Muscle layer of colon (tissue), 2 donors: ENCODE data around the gene LRRC28.

Experiments
- H3K27ac ChIP-seq: one replicate; pipeline ENCODE4 v1.7.0; 2013; ENCODE audit warnings: low read depth, mild to moderate bottlenecking, low read length, moderate library complexity
- H3K27me3 ChIP-seq, 2 donors: one replicate each; pipeline ENCODE4 v1.7.0; 2013; ENCODE audit warnings: low read length in 2 of 2, mild to moderate bottlenecking in 2 of 2; ENCODE audit not compliant: insufficient read depth in 2 of 2, control insufficient read depth in 1 of 2
- H3K36me3 ChIP-seq: one replicate; pipeline ENCODE4 v1.7.0; 2013; ENCODE audit warnings: mild to moderate bottlenecking, low read length; ENCODE audit not compliant: insufficient read depth
- H3K4me1 ChIP-seq: one replicate; pipeline ENCODE4 v1.7.0; 2013; ENCODE audit warnings: mild to moderate bottlenecking, low read length; ENCODE audit not compliant: insufficient read depth
- H3K4me3 ChIP-seq, 2 donors: one replicate each; pipeline ENCODE4 v1.7.0; 2013; ENCODE audit warnings: low read length in 2 of 2, low read depth in 1 of 2, mild to moderate bottlenecking in 1 of 2, moderate library complexity in 1 of 2
- H3K9ac ChIP-seq: one replicate; pipeline ENCODE4 v1.7.0; 2013; ENCODE audit warnings: low read length
- H3K9me3 ChIP-seq: one replicate; pipeline ENCODE4 v1.7.0; 2013; ENCODE audit warnings: mild to moderate bottlenecking, low read length
- donor health status: abdominal sarcoma.
- donor health status: Adenocarcinoma of cecum.

The LRRC28 gene

GRCh38 chr15:99402014-99402729 lies 150.9 kb downstream of the LRRC28 start:
- no peak overlapping the region for H3K4me3 ChIP-seq
- peaks cover 12% of the 10 kb centered on the region for H3K4me1 ChIP-seq
- H3K27ac ChIP-seq, result no peak overlapping the region
- H3K36me3 ChIP-seq, result no peaks in the 10 kb centered on the region
- H3K9me3 ChIP-seq, result no peaks in the 10 kb centered on the region
- no peaks in the 10 kb centered on the region for H3K27me3 ChIP-seq
- no peak overlapping the region for H3K9ac ChIP-seq

DNA sequence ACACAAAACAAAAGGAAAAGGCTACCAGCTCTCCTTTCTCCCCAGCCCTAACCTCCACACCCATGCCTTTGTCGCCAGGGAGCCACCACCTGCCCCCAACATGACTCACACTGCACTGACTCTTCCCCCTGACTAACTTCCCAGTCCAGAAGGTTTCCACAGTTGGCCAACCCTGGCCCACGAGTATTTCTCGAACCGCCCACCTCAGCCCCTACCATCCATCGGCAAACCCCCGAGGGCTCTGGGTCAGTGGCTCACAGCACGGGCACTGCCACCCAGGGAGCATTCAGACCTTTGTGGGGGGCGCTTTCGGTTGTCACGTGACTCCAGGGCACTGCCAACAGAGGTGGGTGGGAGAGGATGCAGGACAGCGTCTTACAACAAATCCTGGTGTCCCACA lies 152.3 kb downstream of the LRRC28 start:
- Histone ChIP-seq H3K36me3 (no peaks in the 10 kb centered on the region), H3K4me1 (peaks cover 21% of the 10 kb centered on the region), H3K9ac (no peak overlapping the region), H3K4me3 (no peak overlapping the region), H3K27ac (no peak overlapping the region), H3K27me3 (no peaks in the 10 kb centered on the region), H3K9me3 (no peaks in the 10 kb centered on the region)

DNA sequence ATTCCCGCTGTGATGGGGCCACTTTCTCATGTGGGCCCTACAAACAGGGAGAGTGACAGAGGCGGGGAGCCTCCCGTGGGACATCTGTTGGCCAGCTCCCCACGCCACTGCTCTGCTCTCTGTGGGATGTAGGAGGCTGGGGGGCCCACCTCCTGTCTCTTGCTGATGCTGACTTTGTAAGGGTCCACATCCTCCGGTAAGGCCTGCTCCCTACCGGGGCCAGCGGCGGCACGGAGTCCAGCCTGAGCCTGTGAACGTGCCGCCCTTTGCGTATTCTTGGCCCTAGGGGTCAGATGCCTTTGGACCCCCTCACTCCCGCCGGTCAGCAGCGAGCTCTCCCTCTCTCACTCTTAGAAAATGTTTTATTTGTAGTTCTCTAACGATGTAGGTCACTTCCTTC lies 153.2 kb downstream of the LRRC28 start:
- H3K4me3 ChIP-seq, result no peak overlapping the region
- H3K9me3 ChIP-seq, result no peaks in the 10 kb centered on the region
- H3K27me3 ChIP-seq, result no peaks in the 10 kb centered on the region
- H3K36me3 ChIP-seq, result no peaks in the 10 kb centered on the region
- H3K4me1 ChIP-seq, result peaks cover 30% of the 10 kb centered on the region
- H3K27ac ChIP-seq, result no peak overlapping the region
- H3K9ac ChIP-seq, result no peak overlapping the region

DNA sequence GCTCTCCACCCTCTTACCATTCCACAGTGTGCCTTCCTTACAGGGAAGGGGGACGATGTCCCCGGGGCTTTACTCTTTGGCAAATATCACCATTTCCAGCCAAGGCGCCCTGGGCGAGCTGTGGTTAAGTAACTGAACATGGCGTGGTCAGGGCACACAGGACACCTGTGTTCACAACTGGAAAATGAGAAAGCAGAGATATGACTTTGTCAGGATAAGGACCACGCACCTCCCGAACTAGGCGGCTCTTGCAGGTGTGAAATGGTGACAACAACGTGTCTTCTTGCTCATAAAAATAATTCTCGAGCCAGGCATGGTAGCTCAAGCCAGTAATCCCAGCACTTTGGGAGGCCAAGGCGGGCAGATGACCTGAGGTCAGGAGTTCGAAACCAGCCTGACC lies 154.8 kb downstream of the LRRC28 start:
- Histone ChIP-seq H3K4me3 (no peak overlapping the region), H3K9ac (no peak overlapping the region), H3K27me3 (no peaks in the 10 kb centered on the region), H3K9me3 (no peaks in the 10 kb centered on the region), H3K4me1 (peaks cover 33% of the 10 kb centered on the region), H3K27ac (no peak overlapping the region), H3K36me3 (no peaks in the 10 kb centered on the region)

GRCh38 chr15:99406716-99407487 lies 155.6 kb downstream of the LRRC28 start:
- no peaks in the 10 kb centered on the region for H3K9me3 ChIP-seq
- H3K36me3 ChIP-seq, result no peaks in the 10 kb centered on the region
- H3K4me1 ChIP-seq, result peaks cover 29% of the 10 kb centered on the region
- no peaks in the 10 kb centered on the region for H3K27me3 ChIP-seq
- H3K9ac ChIP-seq, result no peak overlapping the region
- no peak overlapping the region for H3K4me3 ChIP-seq
- H3K27ac ChIP-seq, result no peak overlapping the region

GRCh38 chr15:99407716-99408115 lies 156.4 kb downstream of the LRRC28 start:
- no peak overlapping the region for H3K4me3 ChIP-seq
- H3K9ac ChIP-seq, result no peak overlapping the region
- peaks cover 21% of the 10 kb centered on the region for H3K4me1 ChIP-seq
- H3K36me3 ChIP-seq, result no peaks in the 10 kb centered on the region
- no peaks in the 10 kb centered on the region for H3K27me3 ChIP-seq
- no peaks in the 10 kb centered on the region for H3K9me3 ChIP-seq
- no peak overlapping the region for H3K27ac ChIP-seq

DNA sequence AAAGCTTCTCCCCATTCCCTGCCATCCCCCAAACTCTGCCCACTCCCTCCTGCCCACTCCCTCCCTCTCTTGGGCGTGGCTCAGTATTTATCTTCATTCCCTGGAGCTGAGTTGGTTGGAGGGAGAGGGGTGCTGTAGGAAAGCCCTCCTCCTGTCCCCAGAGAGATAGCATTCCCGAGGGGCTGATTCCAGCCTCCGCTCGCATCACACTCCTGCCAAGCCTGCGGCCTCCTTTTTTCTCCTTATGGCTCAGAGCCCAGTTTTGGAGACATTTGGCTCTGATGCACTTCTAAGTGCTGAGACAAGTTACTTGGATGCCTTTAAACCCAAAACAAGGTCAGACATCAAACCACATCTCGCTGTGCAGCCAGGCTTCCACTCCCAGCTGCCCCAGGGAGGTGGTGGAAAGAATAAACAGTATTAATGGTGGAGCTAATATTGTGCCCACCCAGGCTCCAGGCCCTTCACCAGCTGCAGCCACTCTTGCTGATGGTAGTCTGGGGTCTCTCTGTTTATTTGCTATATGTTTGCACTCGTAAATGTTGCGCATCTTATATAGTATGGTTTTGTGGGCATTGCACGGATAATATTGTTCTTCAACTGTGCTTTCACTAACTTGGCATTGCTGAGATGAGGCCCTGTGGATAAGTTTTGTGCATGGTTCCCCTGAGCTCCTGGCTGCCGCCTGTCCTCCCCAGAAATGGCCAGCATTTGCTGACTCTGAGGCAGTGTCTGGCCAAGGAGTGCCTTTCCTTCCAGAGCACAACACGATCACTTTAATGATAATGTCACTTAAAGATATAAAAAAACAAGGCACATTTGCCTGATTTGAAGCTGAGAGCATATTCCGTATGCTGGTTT lies 157.2 kb downstream of the LRRC28 start:
- Histone ChIP-seq H3K9ac (no peak overlapping the region), H3K4me3 (no peak overlapping the region), H3K36me3 (no peaks in the 10 kb centered on the region), H3K9me3 (no peaks in the 10 kb centered on the region), H3K27me3 (no peaks in the 10 kb centered on the region), H3K4me1 (peaks cover 21% of the 10 kb centered on the region), H3K27ac (peak overlapping the region; percentile 6)

DNA sequence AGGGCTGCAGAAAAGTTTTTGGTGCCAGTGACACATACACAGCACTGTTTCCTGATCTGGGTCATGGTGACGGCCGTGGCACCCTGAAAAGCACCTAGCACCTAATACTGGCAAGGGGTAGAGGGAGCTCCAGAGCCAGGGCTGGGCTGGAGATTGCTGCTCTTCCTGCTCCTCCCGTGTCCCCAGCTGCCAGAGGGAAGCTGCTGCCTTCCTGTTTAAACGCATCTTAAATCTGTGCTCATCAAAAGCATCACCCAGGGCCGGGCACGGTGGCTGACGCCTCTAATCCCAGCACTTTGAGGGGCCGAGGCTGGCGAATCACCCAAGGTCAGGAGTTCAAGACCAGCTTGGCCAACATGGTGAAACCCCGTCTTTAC lies 157.8 kb downstream of the LRRC28 start:
- H3K9ac ChIP-seq, result no peak overlapping the region
- H3K36me3 ChIP-seq, result no peaks in the 10 kb centered on the region
- no peak overlapping the region for H3K4me3 ChIP-seq
- H3K9me3 ChIP-seq, result no peaks in the 10 kb centered on the region
- H3K27ac ChIP-seq, result no peak overlapping the region
- no peaks in the 10 kb centered on the region for H3K27me3 ChIP-seq
- peaks cover 21% of the 10 kb centered on the region for H3K4me1 ChIP-seq

- Histone ChIP-seq H3K27ac (no peak overlapping the region), H3K27me3 (no peaks in the 10 kb centered on the region), H3K4me1 (peaks cover 21% of the 10 kb centered on the region), H3K36me3 (no peaks in the 10 kb centered on the region), H3K4me3 (no peak overlapping the region), H3K9ac (no peak overlapping the region), H3K9me3 (no peaks in the 10 kb centered on the region)
These were observed 158.3 kb downstream of the LRRC28 start for GRCh38 chr15:99409560-99409959.

DNA sequence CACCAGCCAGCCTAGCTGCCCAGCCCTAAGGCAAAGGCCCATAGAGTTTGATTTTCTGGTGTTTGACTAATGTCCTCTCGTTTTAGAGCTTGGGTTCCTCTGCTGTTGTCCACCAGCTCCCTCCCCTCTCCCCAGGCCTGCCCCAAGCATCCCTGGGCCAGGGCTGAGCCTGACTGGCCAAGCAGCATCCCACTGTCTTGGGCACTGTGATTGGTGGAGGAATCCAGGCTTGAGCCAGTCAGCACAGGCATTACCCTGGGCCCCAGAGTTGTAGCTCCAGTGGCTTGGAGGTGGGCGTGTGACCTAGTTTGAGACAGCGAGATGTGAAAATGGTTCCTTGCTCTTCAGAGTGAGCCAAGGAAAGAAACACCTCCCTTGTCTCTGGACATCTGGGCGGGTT lies 159.2 kb downstream of the LRRC28 start:
- H3K27me3 ChIP-seq, result no peaks in the 10 kb centered on the region
- H3K4me3 ChIP-seq, result no peak overlapping the region
- H3K27ac ChIP-seq, result no peak overlapping the region
- H3K9ac ChIP-seq, result no peak overlapping the region
- no peaks in the 10 kb centered on the region for H3K9me3 ChIP-seq
- H3K4me1 ChIP-seq, result peaks cover 21% of the 10 kb centered on the region
- no peaks in the 10 kb centered on the region for H3K36me3 ChIP-seq

GRCh38 chr15:99411234-99411633 lies 160.0 kb downstream of the LRRC28 start:
- Histone ChIP-seq H3K27ac (no peak overlapping the region), H3K9ac (no peak overlapping the region), H3K36me3 (no peaks in the 10 kb centered on the region), H3K4me3 (no peak overlapping the region), H3K9me3 (no peaks in the 10 kb centered on the region), H3K4me1 (peaks cover 21% of the 10 kb centered on the region), H3K27me3 (no peaks in the 10 kb centered on the region)
